ENCODE results near the gene SPNS2.

- no peak for TF ChIP-seq EZH2phosphoT487 (IDR thresholded peaks at IDR 0.05; ENCODE audit: insufficient read depth, low read depth)
- TF ChIP-seq EZH2 (IDR thresholded peaks at IDR 0.05; ENCODE audit: insufficient read depth, poor library complexity, severe bottlenecking) = no peak
These were observed 22.4 kb downstream of the SPNS2 start for GRCh38 chr17:4520894-4521600.

All from GM23248 (cell line).